HG03066 (cell line): ENCODE results near the gene CFAP141.
"Not testable (repeated sequence)": the region's sequence is repeated elsewhere in the genome, so short reads cannot be mapped to it uniquely, and the experiment has no call there.

ENCODE experiments used
- ATAC-seq: cut with Tn5 transposase; IDR thresholded peaks from one replicate; pipeline ENCODE4 v1.9.1; 2021; ENCODE audit warnings: low read depth; ENCODE audit not compliant: unreplicated experiment

CFAP141 gene

DNA sequence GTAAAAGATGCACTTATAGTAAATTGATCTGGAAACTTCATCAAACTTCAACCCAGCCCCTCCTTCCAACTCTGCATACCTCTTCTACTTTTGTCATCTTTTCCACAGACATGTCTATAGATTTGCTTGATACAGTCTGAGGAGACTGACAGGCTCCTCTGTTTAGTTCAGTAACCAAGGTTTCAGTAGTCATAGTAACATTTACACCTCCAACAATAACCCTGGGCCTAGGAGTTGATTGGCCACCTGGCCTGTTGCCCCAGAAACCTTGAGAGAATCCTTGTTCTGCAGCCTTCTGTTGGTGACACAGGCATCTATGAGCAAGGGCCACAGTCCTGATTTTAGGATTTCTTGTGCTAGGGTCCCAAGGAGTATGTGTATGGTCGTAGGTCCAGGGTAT, at the start of gene CFAP141:
TSS of gene CFAP141 (minus strand) at position 138 of the 400 bp plus-strand sequence. CDS start at position 112, 26 bp downstream.
- ATAC-seq = no peak

DNA sequence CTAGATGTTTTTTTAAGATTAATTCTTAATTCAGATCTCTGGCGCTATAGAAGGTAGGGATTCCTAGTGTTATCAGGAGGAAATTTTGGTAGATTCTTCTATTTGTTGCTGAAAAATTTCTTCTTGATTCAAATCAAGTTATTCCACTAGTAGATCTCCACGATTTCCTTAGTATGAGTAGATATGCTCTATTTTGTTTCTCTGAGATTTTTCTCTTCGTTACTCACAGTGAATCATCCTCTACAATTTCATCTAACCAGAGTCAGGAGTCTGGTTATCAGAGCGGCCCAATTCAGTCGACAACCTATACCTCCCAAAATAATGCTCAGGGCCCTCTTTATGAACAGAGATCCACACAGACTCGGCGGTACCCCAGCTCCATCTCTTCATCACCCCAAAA, 47.5 kb upstream of the CFAP141 start:
- ATAC-seq = no peak

DNA sequence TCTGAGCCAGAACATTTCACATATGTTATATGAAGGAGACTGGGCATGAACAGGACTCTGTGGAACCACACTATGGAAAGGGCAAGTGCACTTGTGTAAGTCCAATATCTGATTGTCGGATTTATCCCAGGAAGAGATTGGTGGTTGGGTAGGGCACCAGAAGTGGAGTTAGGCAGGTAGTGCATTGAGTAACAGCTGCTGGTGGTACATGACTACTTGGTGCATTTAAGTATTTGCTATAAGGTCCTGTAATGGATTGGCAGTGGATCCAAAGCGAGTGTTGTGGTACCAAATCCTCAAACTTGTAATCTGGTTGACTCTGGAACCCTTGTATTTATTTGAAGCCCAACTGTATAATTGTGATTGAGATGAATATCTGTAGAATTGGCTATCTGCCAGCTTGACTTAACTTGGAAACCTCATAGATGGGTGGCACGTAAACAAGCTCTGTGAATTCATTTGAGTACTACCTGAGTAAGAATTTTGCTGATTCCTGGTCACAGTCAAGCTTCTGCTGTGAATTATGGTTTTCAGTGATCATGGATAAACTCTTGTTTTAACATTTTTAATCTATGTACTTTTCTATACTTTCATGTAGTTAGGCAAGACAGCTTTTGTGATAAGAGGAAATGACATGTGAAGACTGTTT, 35.7 kb upstream of the CFAP141 start:
- no peak for ATAC-seq

DNA sequence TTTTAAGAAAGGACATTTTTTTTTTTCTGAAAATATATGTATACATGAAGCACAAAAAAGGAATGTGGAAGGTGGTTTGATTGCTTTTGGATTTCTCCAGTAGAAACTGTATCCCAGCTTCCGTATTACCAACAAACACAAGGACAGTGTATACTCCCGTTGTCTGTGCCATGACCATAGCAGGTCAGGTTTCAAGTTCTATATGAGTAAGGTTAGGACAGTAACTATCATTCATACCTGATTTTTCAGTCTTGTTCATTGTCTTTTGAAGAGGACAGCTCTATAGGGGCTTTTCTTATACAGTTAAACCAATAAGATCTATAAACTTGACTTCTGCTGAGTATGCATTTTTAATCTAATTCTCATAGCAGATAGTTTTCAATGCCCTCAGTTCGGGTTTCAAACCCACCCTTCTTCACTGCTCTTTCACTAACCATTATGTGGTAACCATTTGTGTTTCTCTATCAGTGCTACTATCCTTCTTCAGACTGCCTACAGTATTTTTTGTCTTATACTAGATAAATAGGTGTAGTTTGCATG, 34.2 kb upstream of the CFAP141 start:
- no peak for ATAC-seq

DNA sequence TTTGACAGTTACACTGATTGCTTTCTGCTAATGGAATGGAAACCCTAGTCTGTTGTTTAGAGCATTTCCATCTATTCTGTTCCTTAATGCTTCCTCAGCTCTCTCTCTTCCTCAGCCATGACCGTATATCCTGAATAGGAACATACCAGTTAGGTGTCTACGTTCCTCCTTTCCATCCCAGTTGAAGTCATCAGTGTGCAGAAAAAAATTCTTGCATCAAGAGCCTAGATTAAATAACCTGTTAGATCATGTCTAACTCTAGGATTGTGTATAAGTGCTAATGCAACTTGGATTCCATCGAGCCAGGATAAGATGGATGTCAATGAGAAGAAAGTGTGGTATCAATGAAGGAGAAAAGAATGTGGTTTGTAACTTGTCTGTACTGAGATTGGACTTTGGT, 33.4 kb upstream of the CFAP141 start:
- no peak for ATAC-seq

DNA sequence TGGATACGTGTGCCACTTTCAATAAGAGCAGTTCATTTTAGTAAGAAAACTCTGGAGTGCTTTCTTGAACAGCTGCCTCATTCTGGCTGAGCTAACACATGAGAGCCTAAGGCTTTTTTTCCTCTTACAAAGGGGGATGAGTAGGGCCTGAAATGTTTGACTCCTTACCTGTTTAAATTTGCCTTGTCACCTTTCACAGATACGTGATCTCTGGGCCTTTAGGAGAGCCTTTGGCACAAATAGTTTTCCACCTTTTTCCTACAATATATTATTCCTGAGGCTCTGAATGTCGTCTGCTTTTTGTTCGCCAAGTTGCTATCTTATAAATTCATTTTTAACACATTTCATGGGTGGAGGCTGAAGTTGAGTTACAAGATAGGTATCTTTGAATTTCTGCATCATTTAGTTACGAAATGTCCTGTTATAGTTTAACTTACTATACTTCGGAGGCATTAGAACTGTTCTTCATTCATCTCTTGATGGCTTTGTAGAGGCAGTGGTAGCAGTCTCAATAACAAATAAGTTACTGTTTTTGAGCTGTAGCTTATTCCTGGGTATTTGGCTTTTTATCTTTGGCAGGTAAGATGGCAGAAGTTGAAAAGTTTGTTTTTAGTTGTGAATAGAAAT, 31.9 kb upstream of the CFAP141 start:
- ATAC-seq = no peak

DNA sequence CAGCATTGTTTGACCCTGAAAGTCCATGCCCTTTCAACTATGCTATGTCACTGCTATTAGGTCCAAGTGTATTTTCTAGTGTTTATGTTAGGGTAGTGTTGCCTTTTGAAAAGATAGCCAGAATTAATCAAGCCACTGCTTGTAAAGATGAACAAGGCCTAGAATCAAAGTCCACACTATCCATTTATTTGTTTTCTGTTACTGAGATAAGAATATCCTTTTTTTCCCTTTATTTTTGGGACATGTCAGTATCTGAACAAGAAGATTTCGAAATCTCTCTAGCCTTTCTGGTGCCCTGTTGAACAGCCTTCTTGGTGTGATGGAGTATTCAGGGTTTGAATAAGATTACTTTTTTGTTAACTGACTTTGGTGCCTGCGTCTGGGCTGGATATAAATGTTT, 31.3 kb upstream of the CFAP141 start:
- no peak for ATAC-seq

DNA sequence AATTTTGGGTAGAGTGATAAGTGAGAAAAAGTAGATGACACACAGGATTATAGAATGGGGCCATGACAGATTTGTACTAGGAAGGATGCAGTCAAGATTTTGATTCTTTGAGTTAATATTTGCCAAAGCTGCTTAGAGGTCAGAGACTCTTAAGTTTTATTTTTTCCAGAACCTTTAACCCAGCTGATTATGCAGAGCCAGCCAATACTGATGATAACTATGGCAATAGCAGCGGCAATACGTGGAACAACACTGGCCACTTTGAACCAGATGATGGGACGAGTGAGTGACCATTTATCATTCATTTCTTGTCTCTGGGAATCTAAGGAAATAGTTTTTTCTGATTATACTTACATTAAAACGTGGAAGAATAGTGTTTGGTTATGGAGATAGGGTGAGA, 30.7 kb upstream of the CFAP141 start:
- ATAC-seq = no peak

DNA sequence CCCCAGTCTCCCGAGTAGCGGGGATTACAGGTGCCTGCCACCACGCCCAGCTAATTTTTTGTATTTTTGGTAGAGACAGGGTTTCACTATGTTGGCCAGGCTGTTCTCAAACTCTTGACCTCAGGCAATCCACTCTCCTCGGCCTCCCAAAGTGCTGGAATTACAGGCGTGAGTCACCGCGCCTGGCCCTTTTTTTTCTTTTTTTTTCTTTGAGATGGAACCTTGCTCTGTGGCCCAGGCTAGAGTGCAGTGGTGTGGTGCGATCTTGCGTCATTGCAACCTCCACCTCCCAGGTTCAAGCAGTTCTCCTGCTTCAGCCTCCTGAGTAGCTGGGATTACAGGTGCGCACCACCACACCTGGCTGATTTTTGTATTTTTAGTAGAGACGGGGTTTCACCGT, 27.0 kb upstream of the CFAP141 start:
- not testable (repeated sequence) for ATAC-seq

DNA sequence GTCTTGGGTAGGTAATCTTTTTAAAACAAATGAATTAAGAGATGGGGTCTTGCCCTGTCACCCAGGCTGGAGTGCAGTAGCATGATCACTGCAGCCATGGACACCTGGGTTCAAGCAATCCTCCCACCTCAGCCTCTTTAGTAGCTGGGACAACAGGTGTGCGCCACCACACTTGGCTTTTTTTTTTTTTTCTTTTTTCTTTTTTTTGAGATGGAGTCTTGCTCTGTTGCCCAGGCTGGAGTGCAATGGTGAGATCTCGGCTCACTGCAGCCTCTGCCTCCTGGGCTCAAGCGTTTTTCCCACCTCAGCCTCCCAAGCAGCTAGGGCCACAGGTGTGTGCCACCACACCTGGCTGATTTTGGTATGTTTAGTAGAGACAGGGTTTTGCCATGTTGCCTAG, 25.0 kb upstream of the CFAP141 start:
- ATAC-seq = not testable (repeated sequence)

DNA sequence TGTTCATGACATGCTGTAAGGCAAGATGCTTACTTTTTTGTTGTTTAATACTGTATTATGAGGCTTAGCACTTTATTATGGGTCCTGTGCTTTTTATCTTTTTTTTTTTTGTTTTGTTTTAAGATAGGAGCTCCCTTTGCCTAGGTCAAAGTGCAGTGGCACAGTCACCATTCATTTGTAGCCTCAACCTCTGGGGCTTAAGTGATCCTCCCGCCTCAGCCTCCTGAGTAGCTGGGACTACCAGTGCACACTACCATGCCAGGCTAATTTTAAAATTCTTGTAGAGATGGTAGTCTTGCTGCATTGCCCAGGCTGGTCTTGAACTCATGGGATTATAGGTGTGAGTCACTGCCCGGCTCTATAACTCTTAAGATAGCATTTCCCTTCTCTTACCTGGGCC, 19.2 kb upstream of the CFAP141 start:
- ATAC-seq = no peak

DNA sequence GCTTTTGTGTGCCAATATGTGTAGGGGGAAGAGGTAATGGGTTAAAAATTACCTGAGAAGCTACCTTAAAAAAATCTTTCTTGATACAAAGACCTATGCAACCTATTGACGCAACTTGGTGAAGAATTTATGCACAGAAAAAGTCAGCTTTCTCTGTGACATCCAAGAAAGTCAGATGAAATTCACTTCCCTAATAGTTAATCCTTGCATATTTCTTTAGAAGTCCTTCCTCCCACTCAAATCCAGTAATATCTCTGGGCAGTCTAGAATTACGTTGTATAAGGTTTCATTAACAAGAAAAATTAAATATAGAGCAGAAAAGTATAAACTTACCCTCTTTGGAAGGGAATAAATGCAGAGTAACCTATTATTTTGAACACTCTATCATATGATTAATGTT, 17.5 kb upstream of the CFAP141 start:
- ATAC-seq = no peak

DNA sequence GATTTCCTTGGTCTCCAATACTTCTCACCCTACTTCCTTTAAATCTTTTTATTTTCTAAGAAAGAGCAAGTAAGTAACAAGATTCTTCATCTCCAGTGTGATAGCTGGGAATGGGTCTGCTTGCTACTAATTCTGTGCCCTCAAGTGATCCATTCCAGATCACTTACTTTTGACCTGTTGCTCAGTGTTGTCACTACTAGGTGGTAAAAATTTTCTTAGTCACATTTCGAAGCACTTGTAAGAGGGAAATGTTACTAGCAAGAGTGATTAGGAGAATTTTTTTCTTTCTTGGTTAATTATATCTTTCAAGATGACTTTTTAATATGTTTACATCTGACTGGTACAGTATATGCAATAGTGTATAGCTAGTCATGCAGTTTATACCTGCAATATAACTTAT, 16.8 kb upstream of the CFAP141 start:
- ATAC-seq = no peak

DNA sequence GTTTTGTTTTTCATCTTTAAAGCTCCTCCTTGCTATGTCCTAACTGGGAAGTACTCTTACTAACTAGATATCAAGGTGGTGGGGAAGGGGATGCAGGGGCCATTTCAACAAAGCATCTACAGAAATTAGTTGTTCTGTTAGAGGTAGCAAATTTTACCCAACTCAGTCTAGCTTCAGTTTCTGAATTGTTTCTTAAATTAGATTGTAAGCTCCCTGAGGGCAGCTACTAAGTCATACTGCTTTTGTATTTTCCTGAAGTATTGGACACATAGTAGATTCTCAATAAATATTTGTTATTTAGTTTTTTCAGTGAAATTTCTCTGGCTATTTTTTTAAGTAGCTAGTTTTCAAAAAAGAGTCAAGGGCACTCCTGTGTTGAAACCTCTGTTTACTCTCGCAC, 16.4 kb upstream of the CFAP141 start:
- ATAC-seq = no peak

DNA sequence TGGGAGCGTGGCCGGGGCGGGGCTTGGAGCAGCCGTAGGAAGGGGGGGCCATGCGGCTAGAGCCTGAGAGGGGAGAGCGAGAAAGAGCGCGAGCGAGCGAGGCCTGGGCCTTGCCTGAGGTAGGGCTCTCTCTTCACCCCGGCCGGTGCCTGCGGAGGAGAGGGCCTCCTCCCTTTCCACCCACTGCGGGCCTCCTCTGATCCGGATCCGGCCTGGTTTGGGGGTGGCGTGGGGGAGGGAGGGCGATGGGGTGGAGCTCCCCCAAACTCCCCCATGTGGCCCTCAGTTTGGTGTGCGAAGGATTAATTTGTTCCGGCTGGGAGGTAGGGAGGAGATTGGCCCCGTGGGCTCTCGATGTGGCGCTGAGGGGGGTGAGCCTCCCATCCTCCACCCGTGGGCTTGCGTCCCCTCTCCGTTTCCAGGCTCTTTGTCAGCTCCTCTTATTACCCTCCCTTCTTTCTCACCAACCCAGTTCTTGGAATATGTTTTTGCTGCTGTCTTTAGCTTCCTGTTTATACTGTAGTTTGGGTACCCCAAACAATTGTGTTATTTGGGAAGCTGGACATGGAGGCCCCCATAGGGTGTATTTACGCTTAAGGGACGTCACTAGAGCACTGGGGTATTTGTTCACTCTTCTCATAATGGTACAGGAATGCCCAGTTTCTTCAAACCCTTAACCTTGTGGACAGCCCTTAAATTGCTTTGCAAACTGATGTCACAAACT, 15.3 kb upstream of the CFAP141 start:
- peak; percentile 19 for ATAC-seq

DNA sequence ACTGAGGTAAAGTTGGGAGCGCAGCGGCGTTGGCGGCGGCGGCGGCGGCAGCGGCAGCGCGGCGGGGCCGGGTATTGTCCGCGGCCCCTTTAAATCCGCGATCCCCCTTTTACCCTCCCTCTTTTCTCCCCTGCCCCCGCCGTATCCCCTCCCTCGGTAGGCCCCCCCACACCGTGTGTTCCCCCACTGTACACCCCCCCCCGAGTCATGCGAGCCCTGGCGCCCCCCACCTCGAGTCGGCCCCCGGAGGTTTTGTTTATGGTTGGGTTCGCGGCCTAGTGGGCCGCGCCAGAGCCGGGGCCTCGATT, 14.8 kb upstream of the CFAP141 start:
- ATAC-seq = no peak

DNA sequence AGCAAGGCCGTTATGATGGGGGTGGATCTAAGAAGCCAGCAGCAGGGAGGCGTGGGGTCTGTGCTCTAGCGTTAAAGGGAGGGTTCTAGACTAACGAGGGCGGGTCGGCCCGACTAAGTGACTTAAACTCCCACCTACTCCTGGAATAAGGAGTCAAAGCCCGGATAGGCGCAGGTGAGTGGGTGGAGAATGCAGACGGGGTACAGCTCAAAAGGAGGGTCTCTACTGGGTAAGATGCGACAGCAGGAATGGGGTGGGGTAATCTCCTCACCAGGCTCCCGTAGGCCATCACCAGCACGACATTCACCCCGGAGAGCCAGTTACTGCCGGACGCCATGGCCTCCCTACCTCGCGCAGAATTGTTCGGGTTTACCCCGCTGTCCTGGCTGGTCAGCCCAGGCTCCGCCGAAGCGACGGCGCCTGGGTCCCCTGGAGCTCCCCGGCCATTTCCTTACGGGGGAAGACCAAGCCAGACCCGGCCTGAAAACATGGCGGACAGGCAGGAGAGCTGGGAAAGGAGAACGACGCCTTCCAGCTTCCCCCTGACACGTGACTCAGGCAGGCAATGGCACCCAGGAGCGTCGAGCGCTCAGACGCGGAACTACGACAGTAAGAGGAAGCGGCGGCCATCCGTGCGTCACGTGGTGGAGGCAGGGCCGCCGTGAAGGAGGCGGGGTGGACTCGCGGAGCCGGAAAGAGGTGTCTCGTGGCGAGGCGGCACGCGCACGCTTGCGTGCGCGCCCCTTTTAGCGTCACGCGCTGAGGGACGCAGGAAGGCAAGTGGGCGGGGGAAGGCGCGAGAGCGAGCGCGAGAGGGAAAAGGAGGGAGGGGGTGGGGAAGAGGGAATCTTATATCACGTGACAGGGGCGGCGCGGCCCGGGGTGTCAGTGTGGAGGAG, 14.2 kb upstream of the CFAP141 start, which contains the start of gene UBAP2L:
TSS of gene UBAP2L (plus strand) at position 885 of the 899 bp plus-strand sequence. CDS start 4,169 bp downstream, outside the sequence.
- ATAC-seq = peak; percentile 86

DNA sequence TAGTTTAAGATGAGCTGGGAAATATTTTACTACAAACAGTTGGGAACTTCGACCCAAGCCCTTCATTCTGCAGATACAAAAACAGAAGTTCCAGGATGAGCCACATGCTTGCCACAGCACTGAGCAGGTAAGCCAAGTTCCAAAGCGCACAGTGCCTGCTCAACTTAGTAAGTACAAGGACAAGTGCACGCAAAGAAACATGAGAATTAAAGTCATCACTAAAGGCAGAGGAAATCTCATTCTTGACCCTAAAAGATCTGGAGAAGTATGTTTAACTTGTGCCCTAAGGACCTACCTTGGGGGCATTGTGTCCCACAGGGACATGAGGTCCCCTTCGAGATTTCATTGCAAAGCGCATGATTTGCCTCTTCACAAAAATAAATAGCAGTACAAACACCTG, 13.4 kb upstream of the CFAP141 start:
- ATAC-seq = no peak

DNA sequence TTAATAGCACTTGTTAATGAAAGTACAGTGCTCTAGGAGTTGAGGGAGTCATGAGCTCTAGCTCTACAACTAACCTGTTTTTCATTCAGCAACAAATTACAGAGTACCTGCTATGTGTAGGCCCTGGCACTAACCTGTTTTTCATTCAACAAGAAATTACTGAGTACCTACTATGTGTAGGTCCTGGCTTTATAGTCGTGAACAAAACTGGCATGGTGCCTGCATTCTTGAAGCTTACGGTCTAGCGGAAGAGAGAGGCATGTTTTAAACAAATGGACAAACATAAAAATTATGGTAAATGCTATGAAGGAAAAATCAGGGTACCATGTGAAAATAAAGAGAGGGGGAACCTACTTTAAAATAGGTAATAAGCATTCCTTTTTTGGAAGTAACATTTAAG, 12.4 kb upstream of the CFAP141 start:
- ATAC-seq = no peak

DNA sequence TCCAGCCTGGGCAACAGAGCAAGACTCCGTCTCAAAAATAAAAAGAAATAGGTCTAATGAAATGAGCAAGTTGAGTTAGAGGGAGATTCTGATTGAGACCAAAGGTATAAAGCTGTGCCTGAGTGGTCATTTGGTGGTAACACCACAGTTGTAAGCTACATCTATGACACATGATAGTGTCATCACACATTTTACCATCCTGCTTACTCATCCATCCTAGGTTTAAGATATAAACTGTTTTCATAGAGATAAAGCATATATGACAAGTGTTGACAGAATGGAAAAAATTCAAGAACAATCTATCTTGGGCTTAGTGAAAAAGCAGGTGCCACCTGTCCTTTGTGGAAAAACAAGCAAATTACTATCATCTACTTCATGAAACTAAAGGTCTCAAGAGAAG, 7.1 kb upstream of the CFAP141 start:
- ATAC-seq = no peak

DNA sequence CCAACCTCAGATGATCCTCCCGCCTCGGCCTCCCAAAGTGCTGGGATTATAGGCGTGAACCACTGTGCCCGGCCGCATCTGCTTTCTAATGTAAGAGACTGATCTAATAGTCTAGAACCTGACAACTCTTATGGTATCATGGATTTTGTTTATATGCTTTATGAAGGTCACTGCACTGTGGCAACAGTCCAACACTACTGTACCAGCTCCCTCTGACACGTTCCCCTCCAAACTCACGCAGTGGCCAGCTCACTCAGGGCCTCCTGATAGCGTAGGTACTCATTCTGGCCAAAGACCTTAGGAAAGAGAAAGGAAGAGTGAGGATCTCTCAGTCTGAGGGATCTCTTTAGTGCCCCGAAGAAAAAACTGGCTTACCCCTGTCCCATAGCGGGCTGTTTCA, 6.0 kb upstream of the CFAP141 start:
- ATAC-seq = no peak
